ENCODE measurements around the gene REPS2. TPM values are rescaled to one million over a fixed set of nuclear protein-coding genes. Genes with fewer than 3 reads are reported as not detected.

Gene REPS2
- polyA plus RNA-seq, 2 donors, result 0.51 to 1.3 TPM

DNA sequence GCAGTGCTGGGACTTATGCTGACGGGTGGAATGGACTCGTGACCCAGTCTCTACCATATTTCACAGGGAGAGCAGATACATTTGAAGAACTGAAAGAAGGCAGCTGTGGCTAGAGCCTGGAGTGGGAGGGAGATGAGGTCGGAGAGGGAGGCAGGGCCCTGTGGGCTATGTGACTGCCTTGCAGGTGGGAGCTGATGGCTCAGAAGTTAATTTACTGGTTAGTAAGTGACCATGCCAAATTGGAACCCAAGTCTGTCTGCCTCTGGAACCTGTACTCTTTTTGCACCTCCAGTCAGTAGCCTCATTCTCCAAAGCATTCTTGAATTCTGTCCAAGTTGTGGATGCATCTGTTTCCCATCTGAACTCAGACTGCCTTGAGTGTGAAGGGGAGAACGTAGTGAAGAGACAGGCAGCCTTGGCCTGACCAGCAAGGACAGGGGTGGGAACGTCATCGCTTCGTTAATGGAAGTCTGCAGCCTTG is 92.3 kb downstream of the REPS2 start:
- 54 to 60% methylated on average over 7 of the region's 7 CpGs for WGBS, 2 donors
- peak overlapping the region in 1 of 2 donors; percentile 18 for H3K27ac ChIP-seq (ENCODE audit: low read depth in 2 of 2, low read length in 1 of 2)

GRCh38 chrX:17039826-17040225 is 93.4 kb downstream of the REPS2 start:
- H3K27me3 ChIP-seq (ENCODE audit: control insufficient read depth in 1 of 2, insufficient read depth in 2 of 2, low read length in 2 of 2), result no peaks in the 10 kb centered on the region
- no peaks in the 10 kb centered on the region for H3K4me1 ChIP-seq (ENCODE audit: control insufficient read depth in 2 of 2, insufficient read depth in 2 of 2, low read length in 1 of 2)
- no peaks in the 10 kb centered on the region for H3K9me3 ChIP-seq (ENCODE audit: control insufficient read depth in 2 of 2, insufficient read depth in 1 of 2, low read depth in 1 of 2, low read length in 1 of 2)
- 59 to 69% methylated on average over 1 of the region's 1 CpG for WGBS, 2 donors
- H3K4me3 ChIP-seq (ENCODE audit: low read depth in 1 of 2, low read length in 2 of 2), result no peak overlapping the region
- H3K36me3 ChIP-seq (ENCODE audit: control insufficient read depth in 2 of 2, insufficient read depth in 2 of 2, low read length in 1 of 2), result no peaks in the 10 kb centered on the region
- no peak overlapping the region for H3K27ac ChIP-seq (ENCODE audit: low read depth in 2 of 2, low read length in 1 of 2)

More for the DNA sequence above, 92.3 kb downstream of the REPS2 start:
- H3K9me3 ChIP-seq (ENCODE audit: control insufficient read depth in 2 of 2, insufficient read depth in 1 of 2, low read depth in 1 of 2, low read length in 1 of 2), result no peaks in the 10 kb centered on the region
- no peaks in the 10 kb centered on the region for H3K27me3 ChIP-seq (ENCODE audit: control insufficient read depth in 1 of 2, insufficient read depth in 2 of 2, low read length in 2 of 2)
- H3K4me1 ChIP-seq (ENCODE audit: control insufficient read depth in 2 of 2, insufficient read depth in 2 of 2, low read length in 1 of 2), result no peaks in the 10 kb centered on the region
- H3K36me3 ChIP-seq (ENCODE audit: control insufficient read depth in 2 of 2, insufficient read depth in 2 of 2, low read length in 1 of 2), result no peaks in the 10 kb centered on the region
- H3K4me3 ChIP-seq (ENCODE audit: low read depth in 1 of 2, low read length in 2 of 2), result no peak overlapping the region

- Histone ChIP-seq H3K27me3 (ENCODE audit: control insufficient read depth in 1 of 2, insufficient read depth in 2 of 2, low read length in 2 of 2) (no peaks in the 10 kb centered on the region), H3K4me1 (ENCODE audit: control insufficient read depth in 2 of 2, insufficient read depth in 2 of 2, low read length in 1 of 2) (no peaks in the 10 kb centered on the region), H3K36me3 (ENCODE audit: control insufficient read depth in 2 of 2, insufficient read depth in 2 of 2, low read length in 1 of 2) (no peaks in the 10 kb centered on the region), H3K27ac (ENCODE audit: low read depth in 2 of 2, low read length in 1 of 2) (no peak overlapping the region), H3K4me3 (ENCODE audit: low read depth in 1 of 2, low read length in 2 of 2) (no peak overlapping the region), H3K9me3 (ENCODE audit: control insufficient read depth in 2 of 2, insufficient read depth in 1 of 2, low read depth in 1 of 2, low read length in 1 of 2) (no peaks in the 10 kb centered on the region)
- WGBS, 2 donors, result 94% methylated on average over 1 of the region's 1 CpG
These were observed 94.3 kb downstream of the REPS2 start for GRCh38 chrX:17040711-17041110.

DNA sequence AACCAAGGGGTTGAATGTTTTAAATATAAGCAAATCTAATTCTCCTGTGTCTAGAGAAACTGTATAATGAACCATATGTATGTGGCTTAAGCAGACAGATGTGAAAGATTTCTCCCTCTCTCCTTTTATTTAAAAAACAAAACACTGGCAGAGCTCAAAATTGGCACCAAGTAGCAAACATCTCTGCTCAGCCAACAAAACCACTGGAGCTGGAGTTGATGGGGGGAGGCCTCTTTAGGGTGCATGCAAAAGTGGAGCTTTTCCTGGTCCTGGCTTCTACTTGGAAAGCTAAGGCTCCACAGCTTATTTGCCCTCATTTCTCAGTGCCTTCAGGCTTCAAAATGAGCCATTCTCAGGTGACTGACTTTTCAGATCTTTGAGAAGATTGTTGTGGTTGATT is 95.6 kb downstream of the REPS2 start:
- H3K27me3 ChIP-seq (ENCODE audit: control insufficient read depth in 1 of 2, insufficient read depth in 2 of 2, low read length in 2 of 2), result no peaks in the 10 kb centered on the region
- H3K36me3 ChIP-seq (ENCODE audit: control insufficient read depth in 2 of 2, insufficient read depth in 2 of 2, low read length in 1 of 2), result no peaks in the 10 kb centered on the region
- H3K27ac ChIP-seq (ENCODE audit: low read depth in 2 of 2, low read length in 1 of 2), result no peak overlapping the region
- no peak overlapping the region for H3K4me3 ChIP-seq (ENCODE audit: low read depth in 1 of 2, low read length in 2 of 2)
- H3K4me1 ChIP-seq (ENCODE audit: control insufficient read depth in 2 of 2, insufficient read depth in 2 of 2, low read length in 1 of 2), result no peaks in the 10 kb centered on the region
- H3K9me3 ChIP-seq (ENCODE audit: control insufficient read depth in 2 of 2, insufficient read depth in 1 of 2, low read depth in 1 of 2, low read length in 1 of 2), result no peaks in the 10 kb centered on the region

- Histone ChIP-seq H3K4me3 (ENCODE audit: low read depth in 1 of 2, low read length in 2 of 2) (no peak overlapping the region), H3K27ac (ENCODE audit: low read depth in 2 of 2, low read length in 1 of 2) (no peak overlapping the region), H3K27me3 (ENCODE audit: control insufficient read depth in 1 of 2, insufficient read depth in 2 of 2, low read length in 2 of 2) (peaks cover 0 to 5% of the 10 kb centered on the region in 2 donors), H3K4me1 (ENCODE audit: control insufficient read depth in 2 of 2, insufficient read depth in 2 of 2, low read length in 1 of 2) (no peaks in the 10 kb centered on the region), H3K9me3 (ENCODE audit: control insufficient read depth in 2 of 2, insufficient read depth in 1 of 2, low read depth in 1 of 2, low read length in 1 of 2) (no peaks in the 10 kb centered on the region), H3K36me3 (ENCODE audit: control insufficient read depth in 2 of 2, insufficient read depth in 2 of 2, low read length in 1 of 2) (no peaks in the 10 kb centered on the region)
- 20 to 26% methylated on average over 5 of the region's 5 CpGs for WGBS, 2 donors
These were observed 100.1 kb downstream of the REPS2 start for GRCh38 chrX:17046478-17047097.

GRCh38 chrX:17047224-17047623 is 100.8 kb downstream of the REPS2 start:
- Histone ChIP-seq H3K36me3 (ENCODE audit: control insufficient read depth in 2 of 2, insufficient read depth in 2 of 2, low read length in 1 of 2) (no peaks in the 10 kb centered on the region), H3K4me1 (ENCODE audit: control insufficient read depth in 2 of 2, insufficient read depth in 2 of 2, low read length in 1 of 2) (no peaks in the 10 kb centered on the region), H3K4me3 (ENCODE audit: low read depth in 1 of 2, low read length in 2 of 2) (no peak overlapping the region), H3K27me3 (ENCODE audit: control insufficient read depth in 1 of 2, insufficient read depth in 2 of 2, low read length in 2 of 2) (peaks cover 0 to 5% of the 10 kb centered on the region in 2 donors), H3K9me3 (ENCODE audit: control insufficient read depth in 2 of 2, insufficient read depth in 1 of 2, low read depth in 1 of 2, low read length in 1 of 2) (no peaks in the 10 kb centered on the region), H3K27ac (ENCODE audit: low read depth in 2 of 2, low read length in 1 of 2) (no peak overlapping the region)
- WGBS, 2 donors, result 71 to 84% methylated on average over 7 of the region's 7 CpGs

DNA sequence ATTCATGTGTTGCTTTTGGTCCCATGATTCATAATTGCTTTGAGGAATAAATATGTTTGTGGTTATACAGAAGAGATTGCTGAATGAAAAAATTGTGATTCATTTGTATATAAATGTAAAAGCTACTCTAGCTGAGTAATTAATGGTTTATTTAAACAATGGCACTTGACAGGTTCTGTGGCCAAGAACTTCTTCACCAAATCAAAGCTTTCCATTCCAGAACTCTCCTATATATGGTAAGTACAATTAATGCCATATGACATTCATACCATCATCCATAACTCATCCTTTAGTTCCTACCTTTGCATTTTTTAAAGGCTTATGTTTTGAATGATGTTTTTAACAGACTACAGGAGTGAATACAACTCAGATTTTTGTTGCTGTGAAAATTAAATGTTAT is 105.8 kb downstream of the REPS2 start:
- H3K9me3 ChIP-seq (ENCODE audit: control insufficient read depth in 2 of 2, insufficient read depth in 1 of 2, low read depth in 1 of 2, low read length in 1 of 2), result no peaks in the 10 kb centered on the region
- H3K27ac ChIP-seq (ENCODE audit: low read depth in 2 of 2, low read length in 1 of 2), result no peak overlapping the region
- peaks cover 0 to 5% of the 10 kb centered on the region in 2 donors for H3K27me3 ChIP-seq (ENCODE audit: control insufficient read depth in 1 of 2, insufficient read depth in 2 of 2, low read length in 2 of 2)
- no peak overlapping the region for H3K4me3 ChIP-seq (ENCODE audit: low read depth in 1 of 2, low read length in 2 of 2)
- no peaks in the 10 kb centered on the region for H3K4me1 ChIP-seq (ENCODE audit: control insufficient read depth in 2 of 2, insufficient read depth in 2 of 2, low read length in 1 of 2)
- H3K36me3 ChIP-seq (ENCODE audit: control insufficient read depth in 2 of 2, insufficient read depth in 2 of 2, low read length in 1 of 2), result no peaks in the 10 kb centered on the region

DNA sequence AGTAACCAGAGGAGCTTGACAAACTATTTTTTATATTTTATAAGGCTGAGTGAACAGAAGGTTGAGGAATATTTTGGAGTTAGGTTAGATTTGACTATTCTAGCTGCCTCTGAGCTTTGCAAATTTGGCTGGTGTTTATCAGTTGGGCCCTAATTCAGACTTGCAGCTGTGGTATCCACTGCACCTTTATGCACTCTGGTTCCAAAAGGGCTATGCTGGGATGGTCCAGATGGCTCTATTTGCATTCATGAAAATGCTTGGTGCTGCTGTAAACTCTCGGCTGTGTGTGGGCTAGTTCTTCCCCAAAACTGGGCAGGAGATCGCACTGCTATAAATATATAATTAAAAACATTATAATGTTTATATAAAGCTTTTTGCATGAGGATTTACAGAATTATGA is 106.3 kb downstream of the REPS2 start:
- no peaks in the 10 kb centered on the region for H3K36me3 ChIP-seq (ENCODE audit: control insufficient read depth in 2 of 2, insufficient read depth in 2 of 2, low read length in 1 of 2)
- H3K9me3 ChIP-seq (ENCODE audit: control insufficient read depth in 2 of 2, insufficient read depth in 1 of 2, low read depth in 1 of 2, low read length in 1 of 2), result no peaks in the 10 kb centered on the region
- WGBS, 2 donors, result 60 to 76% methylated on average over 2 of the region's 2 CpGs
- H3K4me3 ChIP-seq (ENCODE audit: low read depth in 1 of 2, low read length in 2 of 2), result no peak overlapping the region
- H3K27ac ChIP-seq (ENCODE audit: low read depth in 2 of 2, low read length in 1 of 2), result no peak overlapping the region
- no peaks in the 10 kb centered on the region for H3K4me1 ChIP-seq (ENCODE audit: control insufficient read depth in 2 of 2, insufficient read depth in 2 of 2, low read length in 1 of 2)
- H3K27me3 ChIP-seq (ENCODE audit: control insufficient read depth in 1 of 2, insufficient read depth in 2 of 2, low read length in 2 of 2), result peaks cover 0 to 5% of the 10 kb centered on the region in 2 donors

- WGBS, 2 donors, result 28 to 44% methylated on average over 5 of the region's 5 CpGs
- Histone ChIP-seq H3K36me3 (ENCODE audit: control insufficient read depth in 2 of 2, insufficient read depth in 2 of 2, low read length in 1 of 2) (no peaks in the 10 kb centered on the region), H3K27me3 (ENCODE audit: control insufficient read depth in 1 of 2, insufficient read depth in 2 of 2, low read length in 2 of 2) (peaks cover 0 to 1% of the 10 kb centered on the region in 2 donors), H3K4me1 (ENCODE audit: control insufficient read depth in 2 of 2, insufficient read depth in 2 of 2, low read length in 1 of 2) (no peaks in the 10 kb centered on the region), H3K4me3 (ENCODE audit: low read depth in 1 of 2, low read length in 2 of 2) (no peak overlapping the region), H3K27ac (ENCODE audit: low read depth in 2 of 2, low read length in 1 of 2) (no peak overlapping the region), H3K9me3 (ENCODE audit: control insufficient read depth in 2 of 2, insufficient read depth in 1 of 2, low read depth in 1 of 2, low read length in 1 of 2) (no peaks in the 10 kb centered on the region)
These were observed 107.0 kb downstream of the REPS2 start for GRCh38 chrX:17053502-17053901.

GRCh38 chrX:17056868-17057608 is 110.6 kb downstream of the REPS2 start:
- Histone ChIP-seq H3K9me3 (ENCODE audit: control insufficient read depth in 2 of 2, insufficient read depth in 1 of 2, low read depth in 1 of 2, low read length in 1 of 2) (no peaks in the 10 kb centered on the region), H3K36me3 (ENCODE audit: control insufficient read depth in 2 of 2, insufficient read depth in 2 of 2, low read length in 1 of 2) (no peaks in the 10 kb centered on the region), H3K4me3 (ENCODE audit: low read depth in 1 of 2, low read length in 2 of 2) (no peak overlapping the region), H3K27me3 (ENCODE audit: control insufficient read depth in 1 of 2, insufficient read depth in 2 of 2, low read length in 2 of 2) (no peaks in the 10 kb centered on the region), H3K27ac (ENCODE audit: low read depth in 2 of 2, low read length in 1 of 2) (no peak overlapping the region), H3K4me1 (ENCODE audit: control insufficient read depth in 2 of 2, insufficient read depth in 2 of 2, low read length in 1 of 2) (no peaks in the 10 kb centered on the region)
- WGBS, 2 donors, result 70 to 89% methylated on average over 2 of the region's 2 CpGs

Measured in esophagus (tissue), 2 donors.